GM21528 (cell line): ENCODE data around the gene RAB6C.
"Not testable (repeated sequence)": the region's sequence is repeated elsewhere in the genome, so short reads cannot be mapped to it uniquely, and the experiment has no call there.

Experiments
- ATAC-seq: cut with Tn5 transposase; IDR thresholded peaks from one replicate; pipeline ENCODE4 v1.9.1; 2021; ENCODE audit warnings: mild to moderate bottlenecking, moderate library complexity; ENCODE audit not compliant: unreplicated experiment, low FRiP score

Gene RAB6C

DNA sequence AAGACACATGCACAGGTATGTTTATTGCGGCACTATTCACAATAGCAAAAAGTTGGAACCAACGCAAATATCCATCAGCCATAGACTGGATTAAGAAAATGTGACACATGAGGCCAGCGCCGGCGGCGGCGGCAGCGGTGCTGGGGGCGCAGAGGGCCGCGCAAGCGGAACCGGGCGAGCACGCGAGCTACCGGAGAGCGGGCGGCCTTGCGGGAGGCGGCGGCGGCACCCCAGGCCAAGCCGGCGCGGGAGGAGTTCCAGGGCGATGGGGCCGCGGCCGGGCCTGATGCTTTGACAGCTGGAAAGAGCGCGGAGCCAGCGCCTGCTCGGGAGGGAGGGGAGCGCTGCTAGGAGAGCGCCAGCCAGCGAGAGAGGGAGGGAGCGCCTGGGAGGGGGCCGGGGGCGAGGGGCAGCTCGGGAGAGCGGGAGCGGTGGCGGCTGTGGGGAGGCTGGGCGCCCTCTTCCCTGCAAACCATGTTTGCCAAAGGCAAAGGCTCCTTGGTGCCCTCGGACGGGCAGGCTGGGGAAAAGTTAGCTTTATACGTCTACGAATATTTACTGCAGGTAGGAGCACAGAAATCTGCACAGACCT, 13.0 kb downstream of the RAB6C start:
- ATAC-seq = not testable (repeated sequence)

DNA sequence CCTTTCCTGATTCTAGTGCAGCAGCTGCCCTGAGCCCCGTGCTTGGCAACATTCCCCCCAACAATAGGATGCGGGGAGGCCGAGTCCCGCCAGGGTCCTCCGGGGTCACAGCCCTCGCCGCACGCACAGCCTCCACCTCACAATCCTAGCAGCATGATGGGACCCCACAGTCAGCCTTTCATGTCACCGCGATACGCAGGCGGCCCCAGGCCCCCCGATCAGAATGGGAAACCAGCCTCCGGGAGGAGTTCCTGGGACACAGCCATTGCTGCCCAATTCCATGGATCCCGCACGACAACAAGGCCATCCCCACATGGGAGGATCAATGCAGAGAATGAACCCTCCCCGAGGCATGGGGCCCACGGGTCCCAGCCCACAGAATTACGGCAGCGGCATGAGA, 13.7 kb downstream of the RAB6C start:
- not testable (repeated sequence) for ATAC-seq

DNA sequence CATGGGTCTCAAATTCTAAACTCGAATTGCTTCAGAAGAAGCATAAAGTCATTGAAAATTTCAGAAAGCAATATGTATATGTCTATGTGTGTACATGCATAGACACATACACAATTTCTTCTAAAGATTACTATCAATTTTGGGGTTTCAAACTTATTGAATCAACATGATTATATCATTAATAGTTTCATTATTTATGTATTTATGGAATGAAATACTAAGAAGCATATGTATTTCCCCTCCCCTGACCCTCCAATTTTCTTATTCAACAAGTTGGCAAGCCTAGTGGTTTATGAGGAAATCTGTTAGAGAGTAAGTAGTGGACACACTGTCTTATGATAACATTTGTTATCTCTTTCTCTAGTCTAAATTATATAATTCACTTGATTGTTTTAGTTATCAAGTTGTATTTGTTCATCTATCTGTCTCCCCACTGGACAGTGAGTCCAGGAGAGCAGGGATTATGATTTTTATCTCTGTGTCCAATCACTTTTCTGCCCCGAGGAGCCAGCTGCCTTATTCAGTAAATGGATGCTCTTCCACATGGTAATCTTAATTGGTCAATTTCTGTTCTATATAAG, 17.3 kb downstream of the RAB6C start:
- ATAC-seq = not testable (repeated sequence)

DNA sequence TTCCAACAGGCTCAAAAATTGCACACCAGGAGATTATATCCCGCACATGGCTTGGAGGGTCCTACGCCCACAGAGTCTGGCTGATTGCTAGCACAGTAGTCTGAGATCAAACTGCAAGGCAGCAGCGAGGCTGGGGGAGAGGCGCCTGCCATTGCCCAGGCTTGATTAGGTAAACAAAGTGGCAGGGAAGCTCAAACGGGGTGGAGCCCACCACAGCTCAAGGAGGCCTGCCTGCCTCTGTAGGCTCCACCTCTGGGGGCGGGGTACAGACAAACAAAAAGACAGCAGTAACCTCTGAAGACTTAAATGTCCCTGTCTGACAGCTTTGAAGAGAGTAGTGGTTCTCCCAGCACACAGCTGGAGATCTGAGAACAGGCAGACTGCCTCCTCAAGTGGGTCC, 19.3 kb downstream of the RAB6C start:
- not testable (repeated sequence) for ATAC-seq

DNA sequence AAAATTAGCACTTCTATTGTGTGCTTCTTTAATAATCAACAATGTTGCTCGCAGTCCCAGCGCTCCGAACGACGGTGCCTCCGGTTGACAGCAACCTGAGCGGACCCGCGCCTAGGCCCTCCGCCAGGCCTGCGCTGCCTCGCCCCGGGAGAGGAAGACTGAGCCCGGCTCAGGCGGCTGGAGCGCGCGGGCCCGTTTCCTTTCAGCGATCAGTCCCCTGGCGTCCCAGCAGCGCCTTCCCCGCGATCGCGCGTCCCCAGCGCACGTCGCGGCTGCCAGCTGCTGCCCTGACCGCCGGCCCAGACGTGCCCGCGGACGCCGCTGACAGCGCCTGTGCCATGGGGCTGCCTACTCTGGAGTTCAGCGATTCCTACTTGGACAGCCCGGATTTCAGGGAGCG, 26.4 kb downstream of the RAB6C start:
- not testable (repeated sequence) for ATAC-seq

DNA sequence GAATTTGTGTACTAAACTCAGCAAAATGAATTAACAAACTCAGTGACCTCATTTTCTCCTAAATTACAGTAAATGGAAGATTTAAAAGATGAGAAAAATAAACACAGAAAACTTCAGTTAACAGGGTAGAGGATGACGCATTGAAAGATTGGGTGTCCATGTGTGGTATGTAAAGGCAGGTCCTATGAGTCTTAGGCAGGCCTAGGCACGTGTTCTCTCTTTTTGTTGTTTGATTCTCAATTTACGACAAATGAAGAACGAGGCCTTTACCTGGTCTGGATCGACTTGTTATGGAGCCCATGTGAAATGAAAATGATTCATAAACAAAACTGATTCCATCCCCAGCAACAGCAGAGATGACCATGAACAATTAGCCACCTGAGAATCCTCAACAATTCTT, 37.2 kb downstream of the RAB6C start:
- not testable (repeated sequence) for ATAC-seq

DNA sequence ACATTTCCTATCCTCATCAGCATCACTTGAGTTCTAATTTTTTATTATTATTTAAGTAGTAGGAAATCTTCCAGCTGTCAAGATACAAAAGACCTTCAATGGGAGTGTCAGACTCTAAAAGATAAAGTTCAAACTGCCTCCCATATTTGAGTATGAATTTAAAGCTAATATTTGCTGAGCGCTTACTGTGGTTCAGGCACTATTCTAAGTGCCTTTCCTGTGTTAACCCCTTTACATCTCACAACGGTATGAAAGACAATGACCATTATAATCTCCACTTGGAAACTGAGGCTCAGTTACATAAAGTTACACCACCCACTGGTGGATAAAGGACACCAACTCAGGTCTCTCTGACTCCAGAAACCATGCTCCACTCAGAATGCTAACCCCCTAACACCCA, 39.9 kb downstream of the RAB6C start:
- no peak for ATAC-seq

DNA sequence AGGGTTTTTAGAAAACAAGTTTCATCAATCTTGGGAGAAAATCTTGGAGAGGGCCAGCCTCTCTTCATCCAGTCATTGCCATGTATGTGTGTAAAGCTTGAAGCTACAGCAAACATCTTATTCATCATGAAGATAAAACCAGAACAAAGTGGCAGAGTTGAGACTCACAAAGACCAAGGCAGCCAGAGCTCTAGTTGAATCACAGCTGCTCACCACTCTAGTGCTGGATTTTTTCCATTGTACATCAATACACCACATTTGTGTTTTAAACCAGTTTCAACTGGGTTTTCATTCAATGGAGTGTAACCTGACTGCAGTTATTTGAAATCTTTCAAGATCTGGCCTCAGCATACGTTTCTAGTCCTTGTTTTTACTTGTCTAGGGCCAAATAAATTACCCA, 40.6 kb downstream of the RAB6C start:
- ATAC-seq = not testable (repeated sequence)

DNA sequence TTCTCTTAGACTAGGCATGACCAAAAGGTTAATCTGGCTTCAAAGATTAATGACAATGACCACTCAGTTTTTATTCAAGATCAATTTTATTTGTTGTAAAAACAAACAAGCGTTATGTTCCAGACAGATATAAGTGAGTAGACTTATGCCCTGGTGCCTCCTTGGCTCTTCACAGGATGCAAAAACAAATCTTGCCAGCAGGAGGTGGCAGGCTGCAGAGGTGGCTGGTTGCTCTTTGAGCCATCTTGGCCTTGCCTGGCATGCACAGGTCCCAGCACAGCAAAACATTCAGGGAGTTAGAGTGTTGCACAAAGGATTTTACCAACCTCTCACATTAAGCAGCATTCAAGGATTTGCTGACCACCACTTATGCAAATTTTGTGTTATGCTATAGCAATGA, 46.5 kb downstream of the RAB6C start:
- ATAC-seq = not testable (repeated sequence)
